ENCODE measurements around the gene CDC45.
A peak's percentile ranks its signal among the peaks of the same experiment; 100 is the strongest.
"Not testable (repeated sequence)": the region's sequence is repeated elsewhere in the genome, so short reads cannot be mapped to it uniquely, and the experiment has no call there.

The CDC45 gene

GRCh38 chr22:19519041-19519926 lies 39.6 kb downstream of the CDC45 start:
- peak in 14 of 42 donors; percentile 8 to 51 (median 28) for DNase-seq
- intact Hi-C loops (cut with DNase I) = no loop called here

GRCh38 chr22:19520007-19520406 lies 40.3 kb downstream of the CDC45 start:
- intact Hi-C loops (cut with DNase I) = no loop called here
- peak in 3 of 42 donors; percentile 10 to 34 (median 14) for DNase-seq

DNA sequence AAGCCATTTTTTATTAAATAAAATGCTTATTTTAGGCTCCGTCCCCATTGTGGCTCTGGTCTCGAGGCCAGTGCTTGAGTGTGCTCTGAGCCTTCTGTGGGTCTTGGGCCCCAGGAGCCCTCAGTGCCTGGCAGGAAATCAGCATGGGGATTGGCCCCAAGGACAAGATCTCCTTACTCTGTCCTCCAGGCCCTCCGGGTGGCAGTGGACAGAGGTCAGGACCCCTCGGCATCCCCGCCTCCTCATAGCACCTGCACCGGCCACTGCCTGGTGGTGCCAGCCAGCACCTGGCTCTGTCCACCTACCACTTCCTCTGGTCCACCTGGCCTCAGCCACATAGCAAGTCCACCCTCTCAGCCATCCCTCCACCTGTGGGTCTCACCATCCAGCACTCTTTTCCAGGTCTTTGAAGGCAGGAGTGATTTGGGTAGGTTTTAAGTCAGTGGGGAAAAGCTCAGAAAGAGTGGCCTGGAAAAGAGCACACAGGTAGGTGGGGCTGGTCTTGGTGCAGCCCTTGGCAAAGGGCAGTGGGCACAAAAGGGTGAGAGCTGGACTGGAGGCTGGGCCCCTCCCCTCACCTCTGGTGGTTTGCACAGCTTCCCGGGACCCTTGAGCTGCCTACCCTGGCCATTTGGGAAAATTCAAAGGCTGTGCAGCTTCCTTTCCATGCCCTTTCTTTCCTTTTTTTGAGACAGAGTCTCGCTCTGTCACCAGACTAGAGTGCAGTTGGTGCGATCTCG lies 41.0 kb downstream of the CDC45 start:
- intact Hi-C loops (cut with DNase I) = no loop called here
- DNase-seq = peak in 4 of 42 donors; percentile 13 to 25 (median 22)

GRCh38 chr22:19522190-19522880 lies 42.6 kb downstream of the CDC45 start:
- DNase-seq = peak in 37 of 42 donors; percentile 8 to 74 (median 48)
- intact Hi-C loops (cut with DNase I) = no loop called here

DNA sequence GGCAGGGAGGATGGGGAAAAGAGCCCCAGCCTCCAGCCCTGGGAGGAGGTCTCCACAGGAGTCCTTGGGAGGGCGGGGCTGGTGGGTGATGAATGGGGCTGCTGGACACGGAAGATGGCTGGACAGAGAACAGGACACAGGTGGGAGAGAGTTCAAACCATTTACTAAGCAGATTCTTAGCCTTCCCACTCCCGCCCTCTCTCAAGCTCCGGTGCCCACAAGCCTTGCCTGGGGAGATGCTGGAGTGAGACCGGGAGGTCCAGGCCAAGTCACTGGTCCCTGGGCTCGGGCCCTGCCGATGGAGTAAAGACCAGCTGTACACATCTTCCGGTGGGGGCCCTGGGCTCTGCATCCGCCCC lies 43.1 kb downstream of the CDC45 start:
- intact Hi-C loops (cut with DNase I) = no loop called here
- peak in 2 of 42 donors; percentile 7 to 17 for DNase-seq

DNA sequence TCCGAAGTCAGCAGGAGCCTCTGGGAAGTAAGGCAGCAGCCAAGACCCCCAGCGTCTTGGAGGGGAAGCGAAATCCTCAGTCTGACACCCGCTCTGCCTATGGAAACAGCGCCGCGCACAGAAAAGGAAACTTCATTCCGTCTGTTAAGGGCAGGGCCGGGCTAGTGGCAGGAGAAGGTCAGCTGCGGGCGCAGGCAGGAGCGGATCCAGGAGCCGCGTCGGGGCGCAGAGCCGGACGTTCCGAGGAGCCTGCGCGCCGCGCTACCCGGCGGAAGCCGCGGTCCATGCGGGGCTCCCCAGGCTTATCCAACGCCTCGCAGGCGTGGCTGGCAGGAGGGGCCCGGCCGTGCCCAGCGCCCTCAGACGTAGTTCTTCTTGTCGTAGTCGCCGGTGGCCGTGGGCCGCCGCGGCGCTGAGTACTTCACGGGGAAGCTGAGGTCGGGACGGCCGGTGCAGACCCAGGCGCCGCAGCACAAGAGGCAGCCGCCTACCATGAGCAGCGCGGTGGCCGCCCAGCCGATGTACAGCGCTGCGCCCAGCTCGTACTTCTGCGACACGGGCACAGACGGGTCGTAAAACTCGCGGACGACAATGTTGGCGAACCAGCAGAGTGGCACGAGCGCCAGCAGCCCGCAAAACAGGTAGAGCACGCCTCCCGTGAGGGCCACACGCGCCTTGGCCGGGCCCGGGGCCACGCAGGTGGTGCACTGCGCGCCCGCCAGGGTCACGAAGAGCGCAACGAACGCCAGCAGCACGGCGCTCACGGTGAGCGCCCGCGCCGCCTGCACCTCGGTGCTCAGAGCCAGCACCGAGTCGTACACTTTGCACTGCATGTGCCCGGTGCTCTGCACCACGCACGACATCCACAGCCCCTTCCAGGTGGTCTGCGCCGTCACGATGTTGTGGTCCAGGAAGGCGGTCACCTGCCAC lies 43.8 kb downstream of the CDC45 start:
- DNase-seq = peak in 4 of 42 donors; percentile 16 to 25 (median 21)
- intact Hi-C loops (cut with DNase I) = no loop called here

DNA sequence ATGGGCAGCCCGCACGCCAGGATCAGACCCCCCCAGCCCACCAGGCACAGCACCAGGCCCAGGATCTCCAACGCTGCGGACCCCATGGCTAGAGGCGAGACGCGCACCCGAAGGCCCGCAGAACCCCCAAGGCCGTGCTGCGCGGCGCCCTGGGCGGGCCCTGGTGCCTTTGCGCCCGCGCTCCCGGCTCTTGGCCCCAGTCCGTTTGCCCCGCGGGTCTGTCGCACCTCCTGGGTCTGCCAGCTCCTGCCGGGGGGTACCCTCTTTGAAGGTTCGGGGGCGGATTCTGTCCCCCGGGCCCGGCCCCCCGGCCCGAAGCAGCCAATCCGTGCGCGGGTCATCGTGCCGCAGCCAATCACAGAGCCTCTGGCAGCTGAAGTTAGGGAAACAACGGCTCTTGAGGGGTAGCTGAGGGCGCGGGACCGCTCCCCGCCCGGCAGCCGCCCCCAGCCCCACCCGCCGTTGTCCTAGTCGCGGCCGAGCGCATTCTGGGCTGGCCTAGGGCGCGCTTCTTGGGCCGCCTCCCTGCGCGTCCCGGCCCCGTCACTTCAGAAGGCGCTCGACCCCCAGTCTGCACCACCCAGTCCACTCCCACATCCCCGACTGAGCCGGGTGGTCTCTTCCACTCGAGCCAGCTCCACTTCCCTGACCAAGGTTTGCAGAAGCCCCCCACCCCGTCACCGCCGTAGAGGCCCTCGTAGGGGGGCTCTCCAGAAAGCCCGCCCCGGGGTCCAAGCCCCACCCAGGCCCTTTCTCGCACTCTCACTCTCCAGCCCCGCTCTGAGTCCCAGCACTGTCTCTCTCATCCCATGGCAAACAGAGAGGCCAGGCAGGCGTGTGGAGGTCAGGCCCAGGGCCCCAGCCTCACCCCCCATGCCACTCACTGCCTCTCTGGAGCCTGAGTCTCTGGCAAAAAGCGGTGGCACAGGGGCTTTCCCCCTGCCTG lies 44.7 kb downstream of the CDC45 start, which contains the start of gene CLDN5:
CLDN5 (minus strand) TSS at position 241 of the 946 bp plus-strand sequence; CDS start at position 86, 155 bp downstream.
- peak in 16 of 42 donors; percentile 7 to 40 (median 24) for DNase-seq
- intact Hi-C loops (cut with DNase I) = no loop called here

DNA sequence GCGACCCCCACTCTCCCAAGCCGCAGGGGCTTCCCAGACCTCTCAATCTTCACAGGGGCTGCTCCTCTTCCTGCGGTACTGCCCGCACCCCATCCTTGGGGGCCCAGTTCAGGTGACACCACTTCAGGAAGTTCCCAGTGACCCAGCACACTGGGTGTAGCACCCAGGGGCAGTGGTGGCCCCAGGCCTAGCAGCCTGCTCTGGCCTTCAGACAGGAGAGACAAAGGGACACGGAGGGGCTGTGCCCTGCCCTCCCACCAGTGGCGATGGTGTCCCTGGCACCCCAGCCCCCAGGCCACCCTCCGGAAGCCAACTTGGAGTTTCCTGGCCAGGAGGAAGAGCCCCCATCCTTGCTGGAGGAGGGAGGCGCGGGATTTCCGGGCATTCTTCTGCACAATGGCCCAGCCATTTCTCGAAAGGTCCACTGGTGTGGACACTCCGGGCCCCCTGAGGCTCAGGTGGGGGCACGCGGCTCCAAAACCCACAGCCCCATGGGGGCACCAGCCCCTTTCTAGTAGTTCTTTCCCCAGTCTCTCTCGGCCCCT lies 45.5 kb downstream of the CDC45 start:
- intact Hi-C loops (cut with DNase I) = no loop called here
- DNase-seq = peak in 3 of 42 donors; percentile 2 to 11 (median 11)

DNA sequence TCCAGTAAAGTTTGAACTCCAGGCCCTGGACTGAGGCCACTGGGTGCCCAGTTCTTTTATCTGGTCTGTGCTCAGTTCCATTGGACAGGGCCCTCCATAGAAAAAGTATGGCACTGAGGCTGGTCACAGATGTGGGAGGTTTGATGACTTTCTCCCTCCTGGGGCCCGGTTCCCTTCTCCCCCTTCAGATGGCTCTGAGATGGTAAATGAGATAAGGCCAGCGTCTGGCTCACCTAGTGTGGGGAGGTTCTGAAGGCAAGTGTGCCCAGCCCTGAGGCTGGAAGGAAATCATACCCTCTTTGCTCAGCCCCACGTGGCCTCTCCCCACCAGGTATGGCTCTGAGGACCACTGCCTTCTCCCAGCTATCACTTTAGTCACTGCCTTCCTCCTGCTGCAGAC lies 45.9 kb downstream of the CDC45 start:
- intact Hi-C loops (cut with DNase I) = no loop called here
- peak in 2 of 42 donors; percentile 4 to 11 for DNase-seq

DNA sequence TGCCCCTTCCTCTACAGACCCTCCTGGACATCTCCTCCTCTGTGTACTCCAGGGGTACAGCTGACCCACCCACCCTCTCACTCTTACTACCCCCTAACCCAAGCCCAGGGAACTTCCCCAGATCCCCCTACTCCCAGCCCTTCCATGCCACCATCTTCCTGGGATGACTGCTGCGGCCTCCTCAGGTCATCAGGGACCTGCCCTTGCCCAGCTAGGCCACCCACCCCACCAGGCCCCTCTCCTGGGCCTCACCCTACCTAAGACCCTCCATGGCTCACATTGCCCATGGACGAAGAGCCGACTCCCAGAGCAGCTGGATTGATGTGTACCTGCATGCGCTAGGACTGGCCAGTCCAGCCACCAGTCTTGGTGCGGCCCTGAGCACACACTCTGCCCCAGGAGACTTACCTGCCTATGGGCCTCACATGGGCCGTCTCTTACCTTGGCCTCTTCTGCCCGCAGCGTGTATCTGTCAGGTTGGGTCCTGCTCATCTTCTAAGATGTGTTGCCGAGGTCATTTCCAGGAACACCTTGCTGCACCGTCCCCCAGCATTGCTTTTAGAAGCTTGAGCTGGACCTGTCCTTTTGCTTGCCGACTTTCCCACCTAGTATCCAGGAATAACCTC lies 46.5 kb downstream of the CDC45 start:
- intact Hi-C loops (cut with DNase I) = no loop called here

GRCh38 chr22:19526702-19527111 lies 47.0 kb downstream of the CDC45 start:
- DNase-seq = peak in 2 of 42 donors; percentile 14 to 22
- intact Hi-C loops (cut with DNase I) = no loop called here

More for the DNA sequence above, 46.5 kb downstream of the CDC45 start:
- DNase-seq = peak in 2 of 42 donors; percentile 4 to 11

GRCh38 chr22:19527321-19527721 lies 47.6 kb downstream of the CDC45 start:
- intact Hi-C loops (cut with DNase I) = no loop called here
- DNase-seq = peak in 2 of 42 donors; percentile 13 to 17

GRCh38 chr22:19527861-19528417 lies 48.2 kb downstream of the CDC45 start:
- DNase-seq = peak in 2 of 42 donors; percentile 12 to 17
- intact Hi-C loops (cut with DNase I) = no loop called here

DNA sequence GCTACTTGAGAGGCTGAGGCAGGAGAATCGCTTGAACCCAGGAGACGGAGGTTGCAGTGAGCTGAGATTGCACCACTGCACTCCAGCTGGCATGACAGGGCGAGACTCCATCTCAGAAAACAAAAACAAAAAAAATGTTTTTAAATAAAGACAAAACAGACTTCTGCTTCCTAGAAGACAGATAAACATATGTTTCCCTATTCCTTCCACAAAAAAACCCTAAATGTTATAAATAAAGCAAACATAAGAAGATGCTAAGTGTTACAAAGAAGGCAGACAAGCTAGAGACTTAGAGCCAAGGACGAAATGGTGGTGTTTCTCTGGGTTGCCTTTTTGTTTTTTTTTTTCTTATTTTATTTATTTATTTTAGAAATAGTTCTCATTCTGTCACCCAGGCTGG lies 50.1 kb downstream of the CDC45 start:
- peak in 3 of 42 donors; percentile 5 to 10 (median 9) for DNase-seq
- intact Hi-C loops (cut with DNase I) = no loop called here

- DNase-seq = peak in 2 of 42 donors; percentile 6 to 7
- intact Hi-C loops (cut with DNase I) = no loop called here
Observed at GRCh38 chr22:19530751-19531150, 51.0 kb downstream of the CDC45 start.

- DNase-seq = peak in 1 of 42 donors; percentile 2
- intact Hi-C loops (cut with DNase I) = not testable (repeated sequence)
Observed at GRCh38 chr22:19531327-19531726, 51.6 kb downstream of the CDC45 start.

All from head of caudate nucleus (tissue), 42 donors.